Measurements from ENCODE around the gene DHRSX. TPM values are rescaled to one million over a fixed set of nuclear protein-coding genes. Genes with fewer than 3 reads are reported as not detected.

The DHRSX gene
- polyA plus RNA-seq, 2 of the 4 experiments (the other 2 are of a cell fraction), result 32.1 to 56.3 TPM

GRCh38 chrX:2539586-2539985 lies 38.8 kb upstream of the DHRSX start:
- no peak for FAIRE-seq
- no peak for TF ChIP-seq HOXB13 (CRISPR knock-in tag; IDR thresholded peaks at IDR 0.05; ENCODE audit: low read depth)
- no peak for TF ChIP-seq RAD21 (conservative IDR thresholded peaks at IDR 0.05 in 1 of 2, IDR thresholded peaks at IDR 0.05 in 1 of 2)
- TF ChIP-seq KDM1A (IDR thresholded peaks at IDR 0.05; ENCODE audit: low read depth), result no peak
- no peak for TF ChIP-seq TFCP2L1 (CRISPR knock-in tag; IDR thresholded peaks at IDR 0.05)
- no peak for TF ChIP-seq GATA3 (IDR thresholded peaks at IDR 0.05; ENCODE audit: borderline replicate concordance)
- no peak for TF ChIP-seq CBX8 (IDR thresholded peaks at IDR 0.05)
- no peak for TF ChIP-seq RCOR1 (IDR thresholded peaks at IDR 0.05; ENCODE audit: low read depth, low read length)
- no peak for TF ChIP-seq EHF (CRISPR knock-in tag; IDR thresholded peaks at IDR 0.05)
- TF ChIP-seq EP300 (IDR thresholded peaks at IDR 0.05), result no peak
- no peak for TF ChIP-seq ZNF302 (CRISPR knock-in tag; IDR thresholded peaks at IDR 0.05)
- TF ChIP-seq HMGXB4 (CRISPR knock-in tag; IDR thresholded peaks at IDR 0.05; ENCODE audit: borderline replicate concordance), result no peak
- Histone ChIP-seq H3K9me3 (peaks cover 4% of the 10 kb centered on the region; the same call in 1 of the 3 replicates), H3K4me3 (no peak overlapping the region), H3K4me1 (no peaks in the 10 kb centered on the region), H3K4me2 (no peak overlapping the region), H3K27ac (no peak overlapping the region)
- 54% methylated on average over 3 of the region's 3 CpGs for WGBS (ENCODE audit: missing lambda C conversion rate)
- ChIA-PET CTCF (no interaction called here), POLR2A (no interaction called here)
- no peak for DNase-seq (ENCODE audit: low read depth in 1 of 2, low spot score in 1 of 2)
- no peak for ATAC-seq

DNA sequence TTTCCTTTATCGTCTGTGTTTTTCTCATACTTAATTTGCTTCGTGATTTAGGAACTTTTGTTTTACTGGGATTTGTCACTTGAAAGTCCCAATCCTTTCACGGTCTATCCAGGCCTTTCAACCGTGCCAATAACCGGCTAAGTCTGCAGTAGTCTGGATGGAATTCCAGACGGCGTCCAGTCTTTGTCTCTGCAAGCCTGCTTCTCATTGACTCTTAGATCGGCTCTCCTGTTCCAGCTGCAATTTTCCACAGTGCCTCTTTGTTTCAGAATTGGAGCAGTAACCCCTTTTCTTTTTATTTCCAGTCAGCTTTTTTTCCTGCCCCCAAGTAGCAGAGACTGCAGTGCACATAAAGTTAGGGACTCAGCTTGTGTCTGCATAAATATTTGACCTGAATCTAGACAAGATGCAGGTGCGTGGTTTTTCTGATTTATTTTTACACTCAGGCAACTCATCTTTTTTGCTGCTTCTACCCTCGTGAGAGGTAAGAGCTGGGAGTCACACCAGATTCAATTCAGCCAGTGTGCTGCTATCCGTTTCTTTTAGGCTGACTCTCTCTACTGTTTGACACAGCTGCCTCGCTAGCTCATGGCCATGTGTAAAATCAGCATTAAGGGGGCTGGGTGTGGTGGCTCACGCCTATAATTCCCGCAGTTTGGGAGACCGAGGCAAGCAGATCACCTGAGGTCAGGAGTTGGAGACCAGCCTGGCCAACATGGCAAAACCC lies 37.4 kb upstream of the DHRSX start:
- no peak overlapping the region for H3K4me3 ChIP-seq
- 72% methylated on average over 15 of the region's 15 CpGs for WGBS (ENCODE audit: missing lambda C conversion rate)
- no peak overlapping the region for H3K27ac ChIP-seq
- ChIA-PET POLR2A (no interaction called here), CTCF (no interaction called here)
- TF ChIP-seq MAZ (IDR thresholded peaks at IDR 0.05; ENCODE audit: borderline replicate concordance, low read depth, low read length), result no peak
- TF ChIP-seq KDM5A (IDR thresholded peaks at IDR 0.05), result no peak
- no peak for TF ChIP-seq HMGXB4 (CRISPR knock-in tag; IDR thresholded peaks at IDR 0.05; ENCODE audit: borderline replicate concordance)
- TF ChIP-seq RAD21 (conservative IDR thresholded peaks at IDR 0.05 in 1 of 2, IDR thresholded peaks at IDR 0.05 in 1 of 2), result no peak
- TF ChIP-seq TFCP2L1 (CRISPR knock-in tag; IDR thresholded peaks at IDR 0.05), result no peak
- TF ChIP-seq CHD4 (IDR thresholded peaks at IDR 0.05; ENCODE audit: borderline replicate concordance), result no peak
- TF ChIP-seq RFX5 (IDR thresholded peaks at IDR 0.05), result no peak
- no peak for TF ChIP-seq ATOH8 (CRISPR knock-in tag; IDR thresholded peaks at IDR 0.05; ENCODE audit: low read depth)
- H3K9me3 ChIP-seq, result no peaks in the 10 kb centered on the region
- ATAC-seq (no peak), DNase-seq (ENCODE audit: low read depth in 1 of 2, low spot score in 1 of 2) (no peak), FAIRE-seq (no peak)
- H3K4me1 ChIP-seq, result no peaks in the 10 kb centered on the region
- H3K4me2 ChIP-seq, result no peak overlapping the region

GRCh38 chrX:2536974-2537373 lies 36.2 kb upstream of the DHRSX start:
- Histone ChIP-seq H3K4me2 (no peak overlapping the region), H3K27ac (no peak overlapping the region), H3K4me1 (no peaks in the 10 kb centered on the region), H3K4me3 (no peak overlapping the region), H3K9me3 (no peaks in the 10 kb centered on the region)
- ChIA-PET CTCF (no interaction called here), POLR2A (no interaction called here)
- TF ChIP-seq RNF2 (IDR thresholded peaks at IDR 0.05; ENCODE audit: borderline replicate concordance, low read depth) (no peak), MAFK (IDR thresholded peaks at IDR 0.05; ENCODE audit: partially characterized antibody) (no peak), PHF8 (IDR thresholded peaks at IDR 0.05; ENCODE audit: borderline replicate concordance, low read depth) (no peak), CHD2 (IDR thresholded peaks at IDR 0.05; ENCODE audit: low read length, partially characterized antibody) (no peak), ZNF302 (CRISPR knock-in tag; IDR thresholded peaks at IDR 0.05) (no peak), EHF (CRISPR knock-in tag; IDR thresholded peaks at IDR 0.05) (no peak), TP53 (CRISPR knock-in tag; IDR thresholded peaks at IDR 0.05) (no peak), MAZ (IDR thresholded peaks at IDR 0.05; ENCODE audit: borderline replicate concordance, low read depth, low read length) (no peak), E2F6 (IDR thresholded peaks at IDR 0.05; ENCODE audit: borderline replicate concordance, low read depth) (no peak)
- WGBS (ENCODE audit: missing lambda C conversion rate), result 85% methylated on average over 5 of the region's 5 CpGs
- DNase-seq (ENCODE audit: low read depth in 1 of 2, low spot score in 1 of 2) (no peak), ATAC-seq (no peak), FAIRE-seq (no peak)

Measured in A549 (cell line).